BLaER1 treated with 17β-estradiol and CSF1 and Interleukin-3, amounts not matched to agents 10 nM and 100 nM (cell line): ENCODE results near the gene RDH5.

Experiments
- H3K27ac ChIP-seq, 11 experiments: shearing (Covaris generic); formaldehyde crosslinking; 2 replicates each; pipeline ENCODE4 v1.8.1; 2022
- H3K27me3 ChIP-seq, 11 experiments: shearing (Covaris generic); formaldehyde crosslinking; 2 replicates each; pipeline ENCODE4 v1.8.1; 2022
- H3K36me3 ChIP-seq, 11 experiments: shearing (Covaris generic); formaldehyde crosslinking; 2 replicates each; pipeline ENCODE4 v1.8.1; 2022
- H3K4me1 ChIP-seq, 10 experiments: shearing (Covaris generic); formaldehyde crosslinking; 2 replicates each; pipeline ENCODE4 v1.8.1; 2022
- H3K4me2 ChIP-seq, 11 experiments: shearing (Covaris generic); formaldehyde crosslinking; 2 replicates each; pipeline ENCODE4 v1.8.1; 2022
- H3K4me3 ChIP-seq, 10 experiments: shearing (Covaris generic); formaldehyde crosslinking; 2 replicates each; pipeline ENCODE4 v1.8.1; 2022
- H3K9ac ChIP-seq, 11 experiments: shearing (Covaris generic); formaldehyde crosslinking; 2 replicates each; pipeline ENCODE4 v1.8.1; 2022
- H3K9me3 ChIP-seq, 11 experiments: shearing (Covaris generic); formaldehyde crosslinking; replicated peaks in 1 of 11; 2 replicates each; pipeline ENCODE4 v1.8.1; 2022
- H4K20me1 ChIP-seq, 11 experiments: shearing (Covaris generic); formaldehyde crosslinking; 2 replicates each; pipeline ENCODE4 v1.8.1; 2022
- Cebpa-rat ChIP-seq, 11 experiments: shearing (Covaris generic); IDR thresholded peaks; 2 replicates each; pipeline ENCODE4 v1.8.1; 2022

The RDH5 gene

DNA sequence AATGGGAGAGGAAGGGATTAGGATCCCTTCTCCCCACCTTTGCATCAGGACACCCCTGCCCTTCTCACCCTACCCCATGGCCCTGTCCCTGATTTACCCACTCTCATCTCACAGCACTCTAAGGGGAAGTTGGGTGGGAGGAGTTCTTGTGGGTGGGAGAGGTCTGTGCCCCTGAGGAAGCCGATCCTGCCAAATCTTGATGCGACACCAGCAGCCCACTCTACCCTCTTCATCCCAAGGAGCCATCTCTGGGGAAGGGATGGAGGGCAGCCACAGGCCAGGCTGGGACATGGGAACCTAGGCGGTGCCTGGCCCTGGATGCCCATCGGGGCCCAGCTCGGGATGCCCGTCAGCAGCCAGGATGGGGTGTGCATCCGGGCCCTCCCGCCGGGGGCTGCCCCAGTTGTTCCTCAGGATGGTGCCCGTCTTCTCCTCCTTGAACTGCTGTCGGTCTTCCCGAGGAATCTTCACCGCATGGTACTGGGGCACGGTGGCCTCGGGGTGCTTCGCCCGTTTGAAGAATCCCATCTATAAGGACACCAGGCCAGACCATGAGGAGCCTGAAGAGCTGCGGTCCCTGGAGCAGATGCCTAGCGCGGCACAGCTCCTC, 35.3 kb upstream of the RDH5 start:
- Histone ChIP-seq H3K9ac (no peak overlapping the region), H3K9me3 (no peaks in the 10 kb centered on the region), H3K4me2 (no peak overlapping the region; a peak in 1 of 22 replicates), H3K27me3 (no peaks in the 10 kb centered on the region), H3K4me1 (peaks cover 9 to 33% (median 23%) of the 10 kb centered on the region in 10 experiments), H4K20me1 (no peaks in the 10 kb centered on the region), H3K4me3 (no peak overlapping the region), H3K36me3 (no peaks in the 10 kb centered on the region), H3K27ac (no peak overlapping the region)
- TF ChIP-seq Cebpa-rat (IDR thresholded peaks at IDR 0.05), result no peak

DNA sequence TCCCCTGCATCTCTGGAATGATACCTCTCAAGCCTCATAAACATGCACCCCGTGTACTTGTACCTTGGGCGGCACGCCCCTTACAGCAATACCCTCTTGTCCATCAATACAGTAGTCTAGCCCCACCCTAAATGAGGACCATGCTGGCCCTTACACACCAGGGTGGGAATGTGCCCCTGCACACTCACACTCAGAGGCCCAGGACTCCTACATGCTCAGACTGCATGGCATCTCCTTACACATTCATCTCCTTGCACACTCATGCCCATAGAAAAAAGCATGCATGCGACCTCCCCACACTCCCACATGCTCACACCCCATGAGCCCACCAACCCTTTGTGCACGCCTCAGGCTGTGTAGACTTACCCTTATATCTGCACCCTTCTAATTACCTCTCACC, 34.5 kb upstream of the RDH5 start:
- no peak overlapping the region for H3K27ac ChIP-seq
- no peak for TF ChIP-seq Cebpa-rat (IDR thresholded peaks at IDR 0.05)
- H3K4me3 ChIP-seq, result no peak overlapping the region
- no peaks in the 10 kb centered on the region for H3K27me3 ChIP-seq
- no peaks in the 10 kb centered on the region for H3K9me3 ChIP-seq
- no peaks in the 10 kb centered on the region for H4K20me1 ChIP-seq
- no peak overlapping the region for H3K9ac ChIP-seq
- H3K4me1 ChIP-seq, result peaks cover 9 to 33% (median 23%) of the 10 kb centered on the region in 10 experiments
- H3K4me2 ChIP-seq, result no peak overlapping the region
- no peaks in the 10 kb centered on the region for H3K36me3 ChIP-seq

DNA sequence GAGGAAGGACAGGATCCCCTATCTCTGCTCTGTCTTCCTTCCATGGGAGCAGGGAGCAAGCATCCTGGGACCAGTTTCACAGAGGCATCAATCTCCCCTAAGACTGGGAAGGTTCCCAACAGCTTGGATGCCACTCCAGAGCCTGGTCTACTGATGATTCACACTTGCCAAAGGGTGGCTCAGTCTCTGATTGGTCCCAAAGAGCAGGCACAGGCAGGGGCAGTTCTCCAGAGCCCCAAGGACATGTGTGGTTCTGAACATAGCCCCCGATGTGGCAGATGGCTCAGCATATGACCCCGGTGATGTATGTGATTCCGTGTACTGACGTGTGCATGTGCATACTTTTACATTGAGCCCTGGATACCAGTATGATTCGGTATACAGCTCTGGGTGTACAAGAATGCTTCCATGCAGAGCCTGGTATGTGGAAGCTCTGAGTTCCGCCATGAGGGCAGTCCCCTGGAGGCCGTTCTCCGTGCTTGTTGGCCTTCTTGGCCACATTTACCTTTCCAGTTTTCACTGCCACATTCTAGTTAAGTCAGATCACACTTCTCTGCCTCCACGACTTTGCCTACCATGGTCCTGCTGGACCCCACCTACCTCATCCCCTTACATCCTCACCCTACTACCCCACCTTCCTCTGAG, 33.7 kb upstream of the RDH5 start:
- no peak for TF ChIP-seq Cebpa-rat (IDR thresholded peaks at IDR 0.05)
- H3K4me1 ChIP-seq, result peaks cover 4 to 28% (median 19%) of the 10 kb centered on the region in 10 experiments
- no peaks in the 10 kb centered on the region for H3K9me3 ChIP-seq
- no peak overlapping the region for H3K27ac ChIP-seq
- H4K20me1 ChIP-seq, result no peaks in the 10 kb centered on the region
- H3K4me3 ChIP-seq, result no peak overlapping the region
- H3K36me3 ChIP-seq, result no peaks in the 10 kb centered on the region
- no peak overlapping the region for H3K9ac ChIP-seq
- H3K27me3 ChIP-seq, result no peaks in the 10 kb centered on the region
- H3K4me2 ChIP-seq, result no peak overlapping the region

DNA sequence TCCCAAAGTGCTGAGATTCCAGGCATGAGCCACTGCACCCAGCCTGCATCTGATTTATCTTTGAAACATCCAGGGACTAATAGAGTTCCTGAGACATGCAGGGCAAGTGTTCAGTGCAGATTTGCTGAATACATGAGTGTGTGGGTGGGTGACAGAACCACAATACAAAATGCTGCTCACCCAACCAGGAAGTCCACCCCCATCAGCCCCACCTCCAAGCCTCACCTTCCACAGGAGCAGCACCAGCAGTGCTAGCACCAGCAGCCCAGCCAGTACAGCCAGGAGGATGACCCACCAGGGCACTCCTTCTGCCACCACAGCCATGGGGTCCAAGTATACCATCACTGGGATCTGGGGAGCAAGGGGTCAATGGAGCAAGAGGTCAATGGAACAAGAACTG, 32.4 kb upstream of the RDH5 start:
- Histone ChIP-seq H3K27me3 (no peaks in the 10 kb centered on the region), H3K4me1 (peaks cover 0 to 16% (median 7%) of the 10 kb centered on the region in 10 experiments; a peak in 15 of 20 replicates), H3K36me3 (no peaks in the 10 kb centered on the region), H4K20me1 (no peaks in the 10 kb centered on the region), H3K4me2 (no peak overlapping the region; a peak in 1 of 22 replicates), H3K9me3 (no peaks in the 10 kb centered on the region), H3K27ac (no peak overlapping the region), H3K4me3 (no peak overlapping the region), H3K9ac (no peak overlapping the region)
- no peak for TF ChIP-seq Cebpa-rat (IDR thresholded peaks at IDR 0.05)

DNA sequence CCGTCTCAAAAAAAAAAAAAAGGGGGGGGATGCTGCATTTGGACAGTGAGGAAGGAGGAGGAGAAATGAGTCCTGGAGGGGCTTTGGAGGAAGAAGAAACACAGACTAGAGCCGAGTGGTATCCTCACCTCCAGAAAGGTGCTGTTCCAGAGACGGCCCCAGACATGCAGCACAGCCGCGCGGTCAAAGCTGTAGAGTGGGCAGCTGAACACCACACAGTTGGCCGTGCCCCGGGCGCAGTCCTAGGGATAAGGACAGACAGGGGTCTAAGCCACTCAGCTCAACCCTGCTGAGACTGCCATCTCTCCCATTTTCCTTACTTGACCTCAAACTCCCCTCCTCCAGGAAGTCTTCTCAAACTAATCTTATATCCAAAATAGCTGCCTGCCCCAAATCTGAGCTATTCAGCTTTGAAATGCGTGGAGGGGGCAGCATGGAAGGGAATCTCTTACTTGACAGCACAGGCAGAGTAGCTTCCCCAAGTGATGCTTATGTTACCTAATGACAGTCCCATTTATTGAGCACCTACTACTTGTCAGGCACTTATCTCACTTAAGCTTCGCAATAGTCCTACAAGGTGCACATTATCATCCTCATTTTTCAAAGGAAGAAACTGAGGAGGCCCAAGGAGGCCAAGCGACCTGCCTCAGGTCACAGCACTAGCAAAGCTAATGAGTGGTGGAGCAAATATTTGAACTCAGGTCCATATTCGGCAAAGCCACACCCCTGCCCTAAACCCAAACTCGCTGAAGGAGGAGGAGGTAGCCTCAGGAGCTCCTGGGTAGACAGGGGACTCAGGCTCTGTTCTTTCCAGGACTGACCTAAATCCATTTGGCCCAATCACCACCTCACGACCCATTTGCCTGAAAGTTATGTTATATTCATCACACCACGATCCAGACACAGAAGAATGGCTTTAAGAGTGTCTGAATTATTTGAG, 31.2 kb upstream of the RDH5 start:
- Histone ChIP-seq H3K4me3 (no peak overlapping the region), H4K20me1 (no peaks in the 10 kb centered on the region), H3K36me3 (no peaks in the 10 kb centered on the region), H3K27me3 (no peaks in the 10 kb centered on the region), H3K27ac (no peak overlapping the region), H3K9me3 (no peaks in the 10 kb centered on the region), H3K4me1 (peaks cover 0 to 8% (median 0%) of the 10 kb centered on the region in 10 experiments; a peak in 3 of 20 replicates), H3K9ac (no peak overlapping the region), H3K4me2 (no peak overlapping the region)
- no peak for TF ChIP-seq Cebpa-rat (IDR thresholded peaks at IDR 0.05)

DNA sequence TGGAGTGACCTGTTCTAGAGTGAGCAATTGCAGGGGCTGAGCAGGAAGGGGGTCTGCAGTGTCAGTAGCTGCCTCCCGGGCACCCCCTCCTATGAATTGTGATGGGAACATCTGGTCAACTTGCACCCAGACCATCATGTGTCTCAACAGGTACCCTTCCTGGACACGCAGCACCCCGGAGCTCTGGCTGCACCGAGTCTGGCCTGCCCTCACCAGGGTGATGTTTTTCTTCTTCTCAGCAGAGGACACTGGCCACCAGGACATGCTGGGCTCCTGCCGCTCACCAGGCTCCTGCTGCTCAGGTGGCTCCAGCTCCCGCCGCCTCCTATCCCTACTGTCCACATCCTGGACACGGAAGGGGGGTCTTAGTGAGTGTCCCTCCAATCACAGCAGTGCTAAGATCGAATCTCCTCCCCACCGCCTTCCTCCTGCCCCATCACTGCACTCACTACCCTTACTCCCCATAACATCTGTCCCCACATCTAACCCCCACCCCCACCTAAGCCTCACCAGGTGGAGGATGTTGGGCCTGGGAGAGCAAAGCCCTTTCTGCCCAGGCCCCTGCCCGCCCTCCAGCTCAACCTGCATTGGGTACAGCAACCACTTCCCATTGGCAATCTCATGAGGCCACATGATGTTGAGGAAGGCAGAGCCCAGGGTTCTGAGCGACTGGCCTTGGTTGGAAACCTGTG, 27.4 kb upstream of the RDH5 start:
- Histone ChIP-seq H3K27ac (no peak overlapping the region), H3K36me3 (no peaks in the 10 kb centered on the region), H3K9ac (no peak overlapping the region), H3K4me1 (0 out of 20 replicates have a peak, but pooled peaks cover 0 to 4% (median 0%) of the 10 kb centered on the region in 10 experiments), H4K20me1 (no peaks in the 10 kb centered on the region), H3K4me3 (no peak overlapping the region), H3K9me3 (no peaks in the 10 kb centered on the region), H3K27me3 (no peaks in the 10 kb centered on the region), H3K4me2 (no peak overlapping the region)
- no peak for TF ChIP-seq Cebpa-rat (IDR thresholded peaks at IDR 0.05)

- Histone ChIP-seq H3K4me2 (no peak overlapping the region), H3K9me3 (no peaks in the 10 kb centered on the region), H3K36me3 (no peaks in the 10 kb centered on the region), H4K20me1 (no peaks in the 10 kb centered on the region), H3K9ac (no peak overlapping the region), H3K27me3 (no peaks in the 10 kb centered on the region), H3K4me1 (0 out of 20 replicates have a peak, but pooled peaks cover 0 to 4% (median 0%) of the 10 kb centered on the region in 10 experiments), H3K27ac (no peak overlapping the region), H3K4me3 (no peak overlapping the region)
- no peak for TF ChIP-seq Cebpa-rat (IDR thresholded peaks at IDR 0.05)
Observed at GRCh38 chr12:55693323-55694187, 26.6 kb upstream of the RDH5 start.

GRCh38 chr12:55694188-55694515, 26.0 kb upstream of the RDH5 start:
- Histone ChIP-seq H3K36me3 (no peaks in the 10 kb centered on the region), H3K27ac (no peak overlapping the region), H3K9ac (no peak overlapping the region), H3K9me3 (no peaks in the 10 kb centered on the region), H3K4me2 (no peak overlapping the region), H3K27me3 (no peaks in the 10 kb centered on the region), H3K4me1 (0 out of 20 replicates have a peak, but pooled peaks cover 0 to 4% (median 0%) of the 10 kb centered on the region in 10 experiments), H4K20me1 (no peaks in the 10 kb centered on the region), H3K4me3 (no peak overlapping the region)
- no peak for TF ChIP-seq Cebpa-rat (IDR thresholded peaks at IDR 0.05)
